ENCODE data around the gene CHD1L.
"Not testable (repeated sequence)": the region's sequence is repeated elsewhere in the genome, so short reads cannot be mapped to it uniquely, and the experiment has no call there.

Gene CHD1L

GRCh38 chr1:147242449-147243227 lies at the start of gene CHD1L:
CHD1L (plus strand) TSS chr1:147242684; CDS start chr1:147242704, 20 bp downstream.
- DNase-seq, result peak; percentile 89

DNA sequence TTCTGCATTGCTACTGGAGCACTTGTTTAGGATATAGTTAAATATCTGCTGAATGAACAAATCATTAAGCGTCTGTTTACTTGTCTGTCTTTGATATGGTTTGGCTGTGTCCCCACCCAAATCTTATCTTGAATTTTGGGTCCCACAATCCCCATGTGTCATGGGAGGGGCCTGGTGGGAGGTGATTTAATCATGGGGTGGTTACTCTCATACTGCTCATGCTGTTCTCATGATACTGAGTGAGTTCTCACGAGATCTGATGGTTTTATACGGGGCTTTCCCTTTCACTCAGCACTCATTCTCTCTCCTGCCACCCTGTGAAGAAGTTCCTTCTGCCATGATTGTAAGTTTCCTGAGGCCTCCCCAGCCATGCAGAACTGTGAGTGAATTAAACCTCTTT lies 45.2 kb upstream of the CHD1L start:
- not testable (repeated sequence) for DNase-seq

- no peak for DNase-seq
Measured at GRCh38 chr1:147201276-147201675, 41.2 kb upstream of the CHD1L start.

DNA sequence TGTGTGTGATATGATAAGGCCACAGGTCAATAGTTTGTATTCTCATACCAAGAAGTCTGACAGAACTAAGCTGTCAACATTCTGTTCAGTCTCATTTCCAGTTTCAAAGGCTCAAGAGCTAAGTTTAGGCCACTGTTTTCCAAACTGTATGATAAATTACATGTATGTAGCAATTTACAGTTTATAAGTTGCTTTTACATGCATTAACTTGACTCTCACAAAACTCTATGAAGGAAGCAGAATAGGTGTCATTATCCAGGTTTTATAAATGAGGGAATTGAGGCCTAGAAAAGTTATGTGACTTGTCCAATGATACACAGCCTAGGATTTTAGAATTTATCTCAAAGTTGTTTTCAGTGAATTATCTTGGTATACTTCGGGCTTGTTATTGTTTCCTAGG lies 40.7 kb upstream of the CHD1L start:
- DNase-seq, result no peak

DNA sequence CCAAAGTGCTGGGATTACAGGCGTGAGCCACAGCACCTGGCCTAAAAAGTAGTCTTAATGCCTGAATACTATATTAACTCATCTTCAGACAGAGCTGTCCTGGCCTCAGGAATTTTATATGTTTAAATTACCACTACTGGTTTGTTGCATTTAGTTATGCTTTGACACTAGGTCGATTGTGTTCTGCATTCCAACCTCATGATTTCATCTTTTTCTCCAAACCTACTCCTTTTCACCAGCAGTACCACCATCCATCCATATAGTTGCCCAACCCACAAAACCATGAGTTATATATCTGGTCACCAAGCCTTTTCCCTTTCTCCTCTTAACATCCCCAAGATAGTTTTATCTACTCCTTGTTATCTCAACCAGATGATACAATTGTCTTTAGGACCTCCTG lies 39.9 kb upstream of the CHD1L start:
- no peak for DNase-seq

- no peak for DNase-seq
Measured at GRCh38 chr1:147204080-147204479, 38.4 kb upstream of the CHD1L start.

GRCh38 chr1:147207192-147207591 lies 35.3 kb upstream of the CHD1L start:
- DNase-seq, result no peak

DNA sequence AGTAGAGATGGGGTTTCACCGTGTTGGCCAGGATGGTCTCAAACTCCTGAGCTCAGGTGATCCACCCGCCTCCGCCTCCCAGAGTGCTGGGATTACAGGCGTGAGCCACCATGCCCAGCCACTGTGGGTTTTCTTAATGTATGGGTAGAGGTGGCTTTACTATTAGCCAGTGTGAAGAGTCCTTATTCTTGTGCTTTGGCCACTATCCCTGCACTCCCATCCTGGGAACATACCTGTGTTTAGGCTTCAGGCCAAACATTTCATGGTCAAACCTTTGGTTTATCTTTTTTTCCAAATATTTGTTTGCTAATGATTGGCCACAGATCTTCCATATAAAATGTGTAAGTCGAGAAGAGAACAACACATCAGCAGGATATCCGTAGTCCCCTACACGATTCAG lies 33.9 kb upstream of the CHD1L start:
- no peak for DNase-seq

DNA sequence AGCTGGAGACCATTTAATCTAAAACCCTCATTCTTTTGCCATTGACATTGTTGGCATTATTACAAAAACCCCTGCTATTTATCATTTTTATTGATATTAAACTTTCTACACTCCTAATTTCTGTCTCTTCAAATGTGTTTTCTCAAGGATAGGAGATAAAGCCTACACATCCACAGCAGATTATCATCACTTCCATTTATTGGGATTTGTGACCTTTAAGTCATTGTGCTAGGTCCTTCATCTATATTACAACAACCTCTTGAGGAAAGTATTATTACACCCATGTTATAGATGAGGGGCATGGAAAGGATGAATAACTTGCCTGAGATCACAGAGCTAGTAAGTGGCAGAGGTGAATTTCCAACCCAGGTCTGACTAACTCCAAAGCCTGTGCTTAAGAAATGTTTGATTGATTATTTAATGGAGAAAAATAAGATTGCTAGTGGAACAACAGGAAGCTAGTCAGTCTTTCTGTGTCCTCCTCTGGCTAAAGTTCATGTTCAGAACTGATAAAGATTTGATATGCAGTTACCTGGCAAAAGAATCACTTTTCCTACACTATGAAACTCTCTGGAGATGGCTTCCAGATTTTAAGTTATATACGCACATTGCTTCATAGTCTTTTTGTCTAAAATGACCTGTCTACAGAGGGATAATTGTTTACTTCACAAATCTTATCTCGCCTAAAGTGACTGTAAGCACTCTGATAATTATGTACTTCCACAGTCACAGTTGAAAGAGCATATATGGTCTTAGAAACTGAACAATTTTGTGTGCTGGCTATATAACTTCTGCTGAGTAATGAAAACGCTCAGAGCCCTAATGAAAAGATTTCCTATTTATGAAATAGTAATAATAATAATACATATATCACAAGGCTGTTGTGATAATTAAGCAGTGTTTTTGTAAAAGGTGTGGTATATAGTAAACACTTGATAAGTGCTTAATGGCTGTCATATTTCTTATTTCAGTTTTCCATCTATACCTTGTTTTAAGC lies 32.4 kb upstream of the CHD1L start:
- no peak for DNase-seq

GRCh38 chr1:147210987-147211386 lies 31.5 kb upstream of the CHD1L start:
- DNase-seq, result no peak

DNA sequence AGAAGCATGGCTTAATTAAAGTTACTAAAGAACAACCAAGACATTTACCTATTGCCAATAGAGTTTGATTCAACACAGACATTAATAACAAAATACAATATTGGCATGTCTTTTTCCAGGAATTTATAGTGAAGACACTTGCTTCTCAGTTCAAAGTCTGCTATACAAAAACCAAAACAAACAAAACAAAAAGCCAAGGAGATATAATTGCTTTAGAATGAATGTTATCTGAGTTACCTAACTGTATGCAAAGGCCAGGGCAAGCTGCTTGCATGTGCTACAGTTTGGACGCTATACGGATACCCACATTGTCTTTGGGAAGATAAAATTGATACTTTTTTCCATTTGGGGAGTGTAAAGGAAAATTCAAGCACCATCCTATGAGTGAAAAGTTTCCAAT lies 30.9 kb upstream of the CHD1L start:
- DNase-seq, result no peak

DNA sequence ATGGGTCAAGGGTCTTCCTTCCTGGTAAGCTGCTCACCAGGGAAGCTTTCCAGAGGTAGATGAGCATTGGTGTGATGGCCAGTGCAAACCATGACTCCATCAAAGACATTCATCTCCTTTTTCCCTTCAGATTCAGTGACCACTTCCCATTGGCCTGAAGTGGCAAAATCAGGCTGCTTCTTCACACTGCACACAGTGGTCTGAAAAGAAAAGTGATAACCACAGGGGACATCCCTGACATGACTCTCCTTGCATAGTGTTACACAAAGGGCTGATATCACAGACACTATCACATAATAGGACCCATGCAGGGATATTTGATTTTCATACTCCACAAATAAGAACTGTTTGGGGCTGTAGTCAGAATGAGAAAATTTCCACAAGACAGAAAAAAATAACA lies 29.2 kb upstream of the CHD1L start:
- DNase-seq, result no peak

DNA sequence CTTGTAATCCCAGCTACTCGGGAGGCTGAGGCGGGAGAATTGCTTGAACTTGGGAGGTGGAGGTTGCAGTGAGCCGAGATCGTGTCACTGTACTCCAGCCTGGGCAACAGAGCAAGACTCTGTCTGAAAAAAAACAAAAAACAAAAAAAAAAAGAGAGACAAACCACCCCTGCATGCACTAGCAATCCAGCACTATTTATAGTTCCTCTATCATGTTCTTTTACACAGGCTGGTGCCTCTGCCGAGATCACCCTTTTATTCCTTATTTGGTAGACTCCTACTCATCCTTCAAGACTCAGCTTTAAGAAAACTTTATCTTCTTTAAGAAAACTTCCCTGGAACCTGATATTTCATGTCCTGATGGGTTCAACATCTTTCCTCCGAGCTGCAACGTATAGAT lies 28.2 kb upstream of the CHD1L start:
- no peak for DNase-seq

DNA sequence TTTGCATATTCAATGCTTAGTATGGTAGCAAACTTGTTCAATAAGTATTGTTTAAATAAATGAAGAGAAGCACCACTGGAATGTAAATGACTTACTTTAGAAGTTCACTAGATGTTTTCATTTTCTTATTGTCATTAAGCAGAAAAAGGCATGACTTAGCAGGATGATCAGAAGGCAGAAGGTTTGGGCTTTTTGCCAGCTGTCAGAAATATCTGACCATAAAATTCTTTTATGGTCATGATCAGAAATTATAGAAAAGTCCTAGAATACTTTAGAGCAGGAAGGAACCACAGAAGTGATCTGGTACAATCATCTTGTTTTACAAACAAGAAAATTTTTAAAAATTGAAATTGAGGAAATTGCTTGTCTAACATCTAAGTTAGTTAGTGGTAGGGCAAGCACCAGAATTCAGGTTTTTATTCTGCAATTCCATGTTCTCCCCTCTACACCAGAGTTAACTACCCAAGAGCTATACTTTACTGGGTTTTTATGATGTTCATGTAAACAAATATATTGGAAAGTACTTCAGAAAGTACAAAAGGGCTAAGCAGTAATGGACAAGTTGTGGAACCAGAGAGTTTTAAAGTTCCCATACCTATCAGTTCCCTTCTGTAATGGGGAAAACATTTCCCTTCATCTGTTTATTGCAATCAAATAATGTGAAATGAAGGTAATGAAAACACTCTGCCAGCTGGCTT lies 27.5 kb upstream of the CHD1L start:
- DNase-seq, result no peak

- DNase-seq, result no peak
Measured at GRCh38 chr1:147215540-147215916, 27.0 kb upstream of the CHD1L start.

GRCh38 chr1:147216124-147216523 lies 26.4 kb upstream of the CHD1L start:
- DNase-seq, result no peak

DNA sequence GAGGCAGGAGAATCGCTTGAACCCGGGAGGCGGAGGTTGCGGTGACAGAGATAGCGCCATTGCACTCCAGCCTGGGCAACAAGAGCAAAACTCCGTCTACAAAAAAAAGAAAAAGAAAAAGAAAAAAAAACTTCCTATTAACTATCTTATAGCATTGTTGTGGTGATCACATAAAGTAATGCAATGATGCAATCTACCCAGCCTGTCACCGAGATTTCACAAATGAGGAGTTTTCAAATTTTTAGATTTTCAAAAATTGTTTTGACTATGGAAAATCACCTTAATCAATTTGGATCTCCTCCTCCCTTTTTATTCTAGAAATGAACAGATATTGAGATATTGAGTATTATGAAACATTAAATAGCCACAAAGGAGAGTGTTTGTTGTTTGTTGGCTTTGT lies 25.3 kb upstream of the CHD1L start:
- DNase-seq, result no peak

- DNase-seq, result no peak
Measured at GRCh38 chr1:147218606-147219005, 23.9 kb upstream of the CHD1L start.

DNA sequence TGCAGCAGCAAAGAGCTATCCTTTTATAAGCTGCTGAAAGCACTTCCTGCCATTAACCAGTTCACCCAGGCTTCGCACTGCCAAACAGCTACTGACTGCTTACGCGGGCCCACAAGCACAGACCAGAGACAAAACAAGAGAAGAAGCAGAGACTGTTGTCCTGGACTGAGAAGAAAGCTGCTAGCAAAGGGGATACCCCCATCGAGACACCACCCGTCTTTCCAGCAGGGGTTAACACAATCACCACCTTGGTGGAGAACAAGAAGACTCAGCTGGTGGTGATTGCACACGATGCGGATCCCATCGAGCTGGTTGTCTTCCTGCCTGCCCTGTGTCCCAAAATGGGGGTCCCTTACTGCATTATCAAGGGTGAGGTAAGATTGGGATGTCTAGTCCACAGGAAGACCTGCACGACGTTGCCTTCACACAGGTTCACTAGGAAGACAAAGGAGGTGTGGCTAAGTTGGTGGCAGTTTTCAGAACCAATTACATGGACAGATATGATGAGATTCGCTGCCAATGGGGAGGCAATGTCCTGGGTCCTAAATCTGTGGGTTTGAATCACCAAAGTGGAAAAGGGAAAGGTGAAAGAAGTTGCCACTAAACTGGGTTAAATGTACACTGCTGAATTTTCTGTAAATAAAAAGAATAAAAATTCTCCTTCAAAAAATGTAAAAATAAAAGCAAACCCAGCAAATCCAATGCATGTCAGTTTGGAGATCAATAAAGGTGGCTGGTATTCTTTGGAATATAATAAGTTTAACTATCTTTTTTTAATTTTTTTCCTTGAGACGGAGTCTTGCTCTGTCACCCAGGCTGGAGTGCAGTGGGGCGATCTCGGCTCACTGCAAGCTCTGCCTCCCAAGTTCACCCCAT lies 18.5 kb upstream of the CHD1L start:
- DNase-seq, result no peak

- DNase-seq, result peak; percentile 20
Measured at GRCh38 chr1:147225193-147225730, 17.2 kb upstream of the CHD1L start, which contains the start of gene FMO5. FMO5 (minus strand) TSS chr1:147225339; CDS start chr1:147225029, 310 bp downstream.

- DNase-seq, result not testable (repeated sequence)
Measured at GRCh38 chr1:147231032-147231431, 11.5 kb upstream of the CHD1L start.

GRCh38 chr1:147233903-147234302 lies 8.6 kb upstream of the CHD1L start:
- not testable (repeated sequence) for DNase-seq

Measured in activated CD4-positive, alpha-beta T cell treated with anti-CD3 and anti-CD28 coated beads for 1 hour (primary cell).